H1 (cell line): ENCODE data around the gene ALDH7A1. TPM values are rescaled to one million over a fixed set of nuclear protein-coding genes. Genes with fewer than 3 reads are reported as not detected.

ENCODE experiments used
- CTCF ChIA-PET: fragments of 300-600 bp; sonication (Branson Sonifier 250); formaldehyde crosslinking; loops from one replicate; lab custom pipeline; 2021; ENCODE audit not compliant: partially characterized antibody; lab: Charles Lee
- POLR2A ChIA-PET: fragments of 300-600 bp; sonication (Branson Sonifier 250); formaldehyde crosslinking; loops from one replicate; lab custom pipeline; 2021; ENCODE audit warnings: inconsistent platforms; ENCODE audit not compliant: partially characterized antibody; lab: Charles Lee
- DNase-seq, 2 experiments: peaks; one replicate each; pipeline versions ENCODE4 v3.0.0 to v3.0.0-alpha.2; 2010 to 2022; ENCODE audit warnings: low spot score in 2 of 2, low read depth in 1 of 2, mixed read lengths in 1 of 2
- FAIRE-seq: peaks from 2 replicates; lab custom pipeline; 2011; peaks lifted over from hg19 to GRCh38; lab: Jason Lieb, UNC
- H2AFZ ChIP-seq: 2 replicates; pipeline ENCODE4 v1.8.1; 2012; ENCODE audit warnings: low read length, inconsistent platforms
- H2AK5ac ChIP-seq: 2 replicates; pipeline ENCODE4 v1.6.1; 2013; ENCODE audit warnings: low read depth, low read length
- H2BK120ac ChIP-seq: replicated peaks from 2 replicates; pipeline ENCODE3; 2013; ENCODE audit warnings: low read depth, low read length, inconsistent platforms
- H2BK12ac ChIP-seq: 2 replicates; pipeline ENCODE4 v1.6.1; 2013; ENCODE audit warnings: low read depth, low read length
- H2BK15ac ChIP-seq: 2 replicates; pipeline ENCODE4 v1.6.1; 2013; ENCODE audit warnings: low read length
- H2BK20ac ChIP-seq: 2 replicates; pipeline ENCODE4 v1.6.1; 2013; ENCODE audit warnings: low read length
- H2BK5ac ChIP-seq: 2 replicates; pipeline ENCODE4 v1.6.1; 2013; ENCODE audit warnings: low read depth, low read length
- H3K14ac ChIP-seq: 2 replicates; pipeline ENCODE4 v1.6.1; 2013; ENCODE audit warnings: inconsistent platforms; ENCODE audit not compliant: insufficient read length
- H3K18ac ChIP-seq: 2 replicates; pipeline ENCODE4 v1.6.1; 2013; ENCODE audit warnings: low read length; ENCODE audit errors: extremely low read depth
- H3K23ac ChIP-seq: 2 replicates; pipeline ENCODE4 v1.6.1; 2013; ENCODE audit warnings: inconsistent platforms; ENCODE audit not compliant: insufficient read length
- H3K23me2 ChIP-seq: 2 replicates; pipeline ENCODE4 v1.6.1; 2013; ENCODE audit warnings: low read depth, low read length
- H3K27ac ChIP-seq: 2 replicates; pipeline ENCODE4 v1.6.1; 2011; ENCODE audit warnings: low read depth, low read length, inconsistent platforms
- H3K27me3 ChIP-seq, 4 experiments: replicated peaks in 1 of 4; 1 replicate in 1 of 4; 2 replicates in 3 of 4; pipeline versions ENCODE4 v1.6.1 to v1.8.1; 2011 to 2013; ENCODE audit warnings: low read length in 3 of 4, mild to moderate bottlenecking in 3 of 4, inconsistent platforms in 2 of 4, mixed read lengths in 2 of 4, moderate library complexity in 1 of 4; ENCODE audit not compliant: control insufficient read depth in 3 of 4, insufficient read depth in 3 of 4; ENCODE audit errors: extremely low read depth in 1 of 4
- H3K36me3 ChIP-seq, 4 experiments: 2 replicates each; pipeline versions ENCODE4 v1.6.1 to v1.8.1; 2011 to 2013; ENCODE audit warnings: mild to moderate bottlenecking in 4 of 4, low read length in 3 of 4, moderate library complexity in 2 of 4, control low read depth in 1 of 4, inconsistent platforms in 1 of 4; ENCODE audit not compliant: insufficient read depth in 4 of 4, control insufficient read depth in 2 of 4
- H3K4ac ChIP-seq: replicated peaks from 2 replicates; pipeline ENCODE3; 2013; ENCODE audit warnings: low read length, low read depth, mixed read lengths, inconsistent platforms; ENCODE audit not compliant: insufficient read length
- H3K4me1 ChIP-seq, 4 experiments: replicated peaks in 1 of 4; 1 replicate in 1 of 4; 2 replicates in 3 of 4; pipeline versions ENCODE4 v1.6.1 to v1.8.1; 2011 to 2013; ENCODE audit warnings: low read length in 3 of 4, inconsistent platforms in 2 of 4, mixed read lengths in 1 of 4; ENCODE audit not compliant: insufficient read depth in 4 of 4, control insufficient read depth in 3 of 4
- H3K4me2 ChIP-seq, 2 experiments: 2 replicates each; pipeline versions ENCODE4 v1.6.1 to v1.8.1; 2011 to 2013; ENCODE audit warnings: low read depth in 2 of 2, low read length in 2 of 2, control low read depth in 1 of 2, inconsistent platforms in 1 of 2, mild to moderate bottlenecking in 1 of 2; ENCODE audit not compliant: insufficient read depth in 1 of 2
- H3K4me3 ChIP-seq, 4 experiments: fragments of 200-600, 300-600 bp in 1 of 4; sonication (generic), shearing (Covaris generic), sonication (Bioruptor Twin) in 1 of 4; 2 replicates each; pipeline versions ENCODE4 v1.5.1 to v1.8.1; 2011 to 2016; ENCODE audit warnings: low read length in 4 of 4, low read depth in 3 of 4, control low read depth in 2 of 4, inconsistent platforms in 2 of 4, mild to moderate bottlenecking in 2 of 4, mixed read lengths in 1 of 4, moderate library complexity in 1 of 4; ENCODE audit not compliant: insufficient read depth in 2 of 4; ENCODE audit errors: extremely low read depth in 1 of 4
- H3K56ac ChIP-seq: replicated peaks from 2 replicates; pipeline ENCODE3; 2013; ENCODE audit warnings: low read depth, mild to moderate bottlenecking, mixed read lengths, low read length, inconsistent platforms; ENCODE audit not compliant: insufficient read length
- H3K79me1 ChIP-seq: 2 replicates; pipeline ENCODE4 v1.6.1; 2013; ENCODE audit warnings: low read depth, low read length, control low read depth
- H3K79me2 ChIP-seq, 2 experiments: 2 replicates each; pipeline versions ENCODE4 v1.6.1 to v1.8.1; 2012 to 2013; ENCODE audit warnings: low read length in 2 of 2, mild to moderate bottlenecking in 2 of 2, inconsistent platforms in 1 of 2; ENCODE audit not compliant: insufficient read depth in 2 of 2, control insufficient read depth in 1 of 2
- H3K9ac ChIP-seq, 4 experiments: replicated peaks in 1 of 4; 1 replicate in 1 of 4; 2 replicates in 3 of 4; pipeline versions ENCODE4 v1.6.1 to v1.8.1; 2011 to 2013; ENCODE audit warnings: low read depth in 3 of 4, low read length in 3 of 4, control low read depth in 2 of 4, mild to moderate bottlenecking in 2 of 4, moderate library complexity in 2 of 4, inconsistent platforms in 1 of 4; ENCODE audit errors: extremely low read depth in 1 of 4
- H3K9me3 ChIP-seq, 2 experiments: 2 replicates each; pipeline versions ENCODE4 v1.6.1 to v1.8.1; 2012 to 2013; ENCODE audit warnings: mild to moderate bottlenecking in 2 of 2, moderate library complexity in 2 of 2, control low read depth in 1 of 2, inconsistent platforms in 1 of 2, low read depth in 1 of 2, low read length in 1 of 2, mixed read lengths in 1 of 2; ENCODE audit not compliant: insufficient read depth in 2 of 2
- H4K20me1 ChIP-seq, 2 experiments: replicated peaks in 1 of 2; 2 replicates each; pipeline versions ENCODE3 to v1.8.1; 2011 to 2013; ENCODE audit warnings: inconsistent platforms in 2 of 2, low read length in 2 of 2, mild to moderate bottlenecking in 1 of 2; ENCODE audit not compliant: insufficient read depth in 2 of 2, control insufficient read depth in 1 of 2
- H4K5ac ChIP-seq: 2 replicates; pipeline ENCODE4 v1.6.1; 2013; ENCODE audit warnings: low read length, low read depth, mixed read lengths, inconsistent platforms; ENCODE audit not compliant: insufficient read length
- H4K8ac ChIP-seq: 2 replicates; pipeline ENCODE4 v1.8.0; 2013; ENCODE audit warnings: mild to moderate bottlenecking, moderate library complexity, low read length, inconsistent platforms; ENCODE audit not compliant: insufficient read depth; ENCODE audit errors: extremely low read depth
- H4K91ac ChIP-seq: replicated peaks from 2 replicates; pipeline ENCODE3; 2013; ENCODE audit warnings: low read length, mixed read lengths, inconsistent platforms; ENCODE audit not compliant: insufficient read length
- CTBP2 ChIP-seq: IDR thresholded peaks from 2 replicates; pipeline ENCODE4 v1.7.0; 2011; ENCODE audit warnings: borderline replicate concordance, mild to moderate bottlenecking, moderate library complexity, mixed read lengths, low read length; ENCODE audit not compliant: insufficient read depth, insufficient read length
- SUZ12 ChIP-seq: fragments of 200-600 bp; sonication (generic); IDR thresholded peaks from 2 replicates; pipeline ENCODE4 v1.6.1; 2012; ENCODE audit warnings: mild to moderate bottlenecking, inconsistent platforms, low read length, moderate library complexity, mixed read lengths
- TEAD4 ChIP-seq: IDR thresholded peaks from 2 replicates; pipeline ENCODE4 v1.6.1; 2012; ENCODE audit warnings: low read depth, low read length, inconsistent platforms, mixed read lengths
- WGBS, 2 experiments: shearing (Covaris generic) in 1 of 2; methylation state at CpG; one replicate each; pipeline versions ENCODE4 v1.1.6 to v1.1.7; 2013 to 2015; ENCODE audit warnings: low lambda C conversion rate in 2 of 2, mixed read lengths in 2 of 2, inconsistent platforms in 1 of 2, low coverage in 1 of 2, missing lambda C conversion rate in 1 of 2; ENCODE audit not compliant: insufficient replicate concordance in 2 of 2, insufficient coverage in 1 of 2, insufficient read length in 1 of 2; ENCODE audit errors: extremely low coverage in 1 of 2, missing lambda C conversion rate in 1 of 2; 5-methylcytosine and 5-hydroxymethylcytosine counted together
- polyA plus RNA-seq, 7 experiments: library from polyadenylated mRNA; depleted of rRNA in 3 of 7; stranded (reverse) in 5 of 7; unstranded in 2 of 7; fragments of >200 nt in 5 of 7; fragments of 200-250 nt in 2 of 7; gene quantifications; 1 replicate in 5 of 7; 2 replicates in 1 of 7; 4 replicates in 1 of 7; pipeline versions ENCODE4 v1.2.1 to v1.2.3, GENCODE V29; 2011 to 2013; ENCODE audit warnings: missing spikeins in 2 of 7, mixed read lengths in 2 of 7
- total RNA-seq: library from RNA; stranded (reverse); fragmentation: NEBNext Ultra II Directional; extraction: Animal tissue kit (Norgen Biotek cat#: 25700); gene quantifications from 2 replicates; pipeline ENCODE4 v1.2.1, GENCODE V29; 2021

Gene ALDH7A1
- total and polyA plus RNA-seq, 2 of the 8 experiments (the other 6 are each of a cell fraction or from before 2014, with no cell fraction given), result 99.6 to 225 TPM

- no peak overlapping the region for H4K91ac ChIP-seq
- no peaks in the 10 kb centered on the region for H4K20me1 ChIP-seq
- no peak overlapping the region for H3K4me2 ChIP-seq
- no peak overlapping the region for H2BK12ac ChIP-seq
- H3K9ac ChIP-seq, result no peak overlapping the region
- ChIA-PET CTCF (interaction anchor here (0.7 to 7.7 kb wide), 12 partner anchors 7 to 197 kb away, joined by 3 to 76 read pairs (median 6); no protein-coding TSS in a partner anchor), POLR2A (interaction anchor here (0.9 to 1.3 kb wide), 2 partner anchors 10 to 59 kb away, joined by 3 read pairs; partner anchors contain the start of gene ALDH7A1)
- H3K27me3 ChIP-seq, result no peaks in the 10 kb centered on the region
- no peak overlapping the region for H2BK120ac ChIP-seq
- FAIRE-seq (no peak), DNase-seq (peak in 1 of 2 experiments; percentile 20)
- no peaks in the 10 kb centered on the region for H3K9me3 ChIP-seq
- H3K79me2 ChIP-seq, result no peaks in the 10 kb centered on the region
- H3K14ac ChIP-seq, result no peak overlapping the region
- H3K23me2 ChIP-seq, result no peaks in the 10 kb centered on the region
- H2BK15ac ChIP-seq, result no peak overlapping the region
- no peak overlapping the region for H2BK5ac ChIP-seq
- H2AFZ ChIP-seq, result no peak overlapping the region
- no peak overlapping the region for H3K4me3 ChIP-seq
- no peak overlapping the region for H3K18ac ChIP-seq
- no peak for TF ChIP-seq SUZ12
- peak; percentile 48; the same call in 1 of the 2 replicates for TF ChIP-seq TEAD4
- no peak for TF ChIP-seq CTBP2
- H3K23ac ChIP-seq, result no peak overlapping the region
- H4K8ac ChIP-seq, result no peak overlapping the region
- H3K4ac ChIP-seq, result no peak overlapping the region
- H2AK5ac ChIP-seq, result no peak overlapping the region
- H3K36me3 ChIP-seq, result no peaks in the 10 kb centered on the region
- H3K56ac ChIP-seq, result no peak overlapping the region
- no peak overlapping the region for H4K5ac ChIP-seq
- H2BK20ac ChIP-seq, result no peak overlapping the region
- 87% methylated on average over 4 of the region's 4 CpGs; no CpG with 5 or more reads in 1 of the 2 experiments for WGBS, 2 experiments
- H3K4me1 ChIP-seq, result peaks cover 0 to 2% (median under 1%) of the 10 kb centered on the region in 4 experiments; a peak in 3 of 7 replicates
- H3K79me1 ChIP-seq, result no peaks in the 10 kb centered on the region
- H3K27ac ChIP-seq, result no peak overlapping the region
Observed at GRCh38 chr5:126535856-126536545, 59.0 kb downstream of the ALDH7A1 start.
